ENCODE measurements around the gene NOL4L. TPM values are rescaled to one million over a fixed set of nuclear protein-coding genes. Genes with fewer than 3 reads are reported as not detected.

Gene NOL4L
- total RNA-seq, 2 donors from 2014 or later, result 18.0 to 59.7 TPM

GRCh38 chr20:32528905-32529670, 56.0 kb downstream of the NOL4L start:
- Histone ChIP-seq H3K9me3 (no peaks in the 10 kb centered on the region), H3K4me3 (no peak overlapping the region), H3K27me3 (replicated peaks; ENCODE audit: insufficient read depth) (no peaks in the 10 kb centered on the region), H3K27ac (no peak overlapping the region), H3K36me3 (no peaks in the 10 kb centered on the region), H3K4me1 (replicated peaks) (no peaks in the 10 kb centered on the region)
- intact Hi-C loops (cut with DNase I), result no loop called here
- TF ChIP-seq POLR2A (IDR thresholded peaks at IDR 0.05) (no peak), CTCF (IDR thresholded peaks at IDR 0.05) (no peak), POLR2AphosphoS5 (IDR thresholded peaks at IDR 0.05) (no peak)
- WGBS, result 95% methylated on average over 13 of the region's 13 CpGs
- DNase-seq (ENCODE audit: low spot score), result no peak

- DNase-seq (ENCODE audit: low spot score), result no peak
- no peak for TF ChIP-seq POLR2AphosphoS5 (IDR thresholded peaks at IDR 0.05)
- TF ChIP-seq CTCF (IDR thresholded peaks at IDR 0.05), result no peak
- TF ChIP-seq POLR2A (IDR thresholded peaks at IDR 0.05), result no peak
- no peaks in the 10 kb centered on the region for H3K27me3 ChIP-seq (replicated peaks; ENCODE audit: insufficient read depth)
- no peaks in the 10 kb centered on the region for H3K36me3 ChIP-seq
- no peak overlapping the region for H3K27ac ChIP-seq
- WGBS, result 40% methylated on average over 25 of the region's 27 CpGs
- intact Hi-C loops (cut with DNase I), result no loop called here
- no peaks in the 10 kb centered on the region for H3K9me3 ChIP-seq
- H3K4me3 ChIP-seq, result no peak overlapping the region
- no peaks in the 10 kb centered on the region for H3K4me1 ChIP-seq (replicated peaks)
Measured at GRCh38 chr20:32528171-32528891, 56.8 kb downstream of the NOL4L start.

GRCh38 chr20:32527447-32528055, 57.6 kb downstream of the NOL4L start:
- TF ChIP-seq POLR2A (IDR thresholded peaks at IDR 0.05), result no peak
- no peak for TF ChIP-seq CTCF (IDR thresholded peaks at IDR 0.05)
- Histone ChIP-seq H3K36me3 (no peaks in the 10 kb centered on the region), H3K9me3 (no peaks in the 10 kb centered on the region), H3K4me1 (replicated peaks) (no peaks in the 10 kb centered on the region), H3K4me3 (no peak overlapping the region), H3K27ac (no peak overlapping the region), H3K27me3 (replicated peaks; ENCODE audit: insufficient read depth) (no peaks in the 10 kb centered on the region)
- intact Hi-C loops (cut with DNase I), result no loop called here
- DNase-seq (ENCODE audit: low spot score), result no peak
- 35% methylated on average over 23 of the region's 24 CpGs for WGBS

- Histone ChIP-seq H3K36me3 (no peaks in the 10 kb centered on the region), H3K27me3 (replicated peaks; ENCODE audit: insufficient read depth) (no peaks in the 10 kb centered on the region), H3K4me3 (no peak overlapping the region), H3K27ac (no peak overlapping the region), H3K4me1 (replicated peaks) (no peaks in the 10 kb centered on the region), H3K9me3 (no peaks in the 10 kb centered on the region)
- 80% methylated on average over 5 of the region's 5 CpGs for WGBS
- intact Hi-C loops (cut with DNase I), result no loop called here
- TF ChIP-seq POLR2A (IDR thresholded peaks at IDR 0.05) (no peak), POLR2AphosphoS5 (IDR thresholded peaks at IDR 0.05) (no peak), CTCF (IDR thresholded peaks at IDR 0.05) (no peak)
- no peak for DNase-seq (ENCODE audit: low spot score)
Measured at GRCh38 chr20:32527052-32527446, 58.1 kb downstream of the NOL4L start.
